Stimulated activated CD4-positive, alpha-beta T cell treated with anti-CD3 and anti-CD28 coated beads, Interleukin-4, amount 100 ng/mL, for 4 hours (primary cell): Measurements from ENCODE around the gene MARCHF10.

Experiments used
- DNase-seq, 2 experiments: peaks; one replicate each; pipeline ENCODE4 v3.0.0-alpha.2; 2020

Gene MARCHF10

DNA sequence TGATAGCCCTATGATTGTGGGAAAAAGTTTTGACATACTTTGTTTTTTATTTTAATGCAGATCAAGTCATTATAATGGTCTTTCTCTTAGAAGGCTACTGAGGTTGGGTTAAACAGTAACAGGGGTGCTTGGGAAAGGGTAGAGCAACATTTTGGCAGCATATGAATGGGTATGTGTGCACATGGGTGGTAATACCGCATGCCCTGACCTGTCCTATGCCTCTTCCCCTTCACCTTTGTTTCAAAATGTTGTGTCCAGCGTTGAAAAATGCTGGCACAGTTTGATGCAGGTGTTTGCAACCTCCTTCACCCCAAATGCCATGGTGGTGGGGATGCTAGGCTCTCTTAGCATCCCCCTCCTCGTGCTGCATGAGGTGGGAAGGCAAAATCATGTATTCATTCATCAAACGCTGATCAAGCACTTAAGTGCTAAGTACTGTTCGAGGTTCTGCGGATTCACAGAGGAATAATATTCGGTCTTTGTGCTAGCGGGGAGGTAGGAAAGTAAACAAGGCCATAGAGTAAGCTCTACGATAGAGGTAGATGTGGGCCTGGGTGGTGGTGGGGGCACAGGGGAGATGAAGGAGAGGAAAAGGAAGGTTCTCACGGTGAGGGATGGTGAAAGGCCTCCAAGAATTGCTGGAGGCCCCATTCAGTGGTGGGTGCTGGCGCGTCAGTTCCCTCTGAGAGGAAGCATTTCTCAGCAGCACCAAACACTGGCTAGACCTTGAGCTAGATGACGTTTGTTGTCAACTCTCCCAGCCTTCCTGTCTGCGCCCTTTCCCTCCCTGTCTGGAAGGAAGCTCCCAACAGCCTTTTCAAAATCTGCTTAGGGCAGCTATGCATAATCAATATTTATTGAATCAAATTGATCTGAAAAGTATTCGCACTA, 13.3 kb upstream of the MARCHF10 start:
- DNase-seq = no peak

- DNase-seq = no peak
Measured at GRCh38 chr17:62819511-62820221, 11.6 kb upstream of the MARCHF10 start.

DNA sequence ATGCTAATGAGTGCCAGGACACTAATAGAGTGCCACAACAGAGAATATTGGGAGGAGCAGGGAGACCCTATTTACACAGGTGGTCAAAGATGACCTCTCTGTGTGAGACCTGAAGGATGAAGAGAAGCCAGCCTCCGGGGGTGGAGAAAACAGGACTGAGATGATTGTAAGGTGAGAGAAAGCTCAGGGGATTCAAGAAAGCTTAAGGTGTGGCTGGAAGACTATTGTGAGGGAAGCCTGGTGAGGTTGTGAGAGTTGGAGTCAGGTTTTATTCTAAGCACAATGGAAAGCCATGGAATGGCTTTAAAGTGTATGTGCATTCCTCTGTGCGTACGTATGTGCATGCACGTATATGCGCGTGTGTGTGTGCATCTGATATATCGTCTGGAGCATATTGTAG, 10.4 kb upstream of the MARCHF10 start:
- no peak for DNase-seq

DNA sequence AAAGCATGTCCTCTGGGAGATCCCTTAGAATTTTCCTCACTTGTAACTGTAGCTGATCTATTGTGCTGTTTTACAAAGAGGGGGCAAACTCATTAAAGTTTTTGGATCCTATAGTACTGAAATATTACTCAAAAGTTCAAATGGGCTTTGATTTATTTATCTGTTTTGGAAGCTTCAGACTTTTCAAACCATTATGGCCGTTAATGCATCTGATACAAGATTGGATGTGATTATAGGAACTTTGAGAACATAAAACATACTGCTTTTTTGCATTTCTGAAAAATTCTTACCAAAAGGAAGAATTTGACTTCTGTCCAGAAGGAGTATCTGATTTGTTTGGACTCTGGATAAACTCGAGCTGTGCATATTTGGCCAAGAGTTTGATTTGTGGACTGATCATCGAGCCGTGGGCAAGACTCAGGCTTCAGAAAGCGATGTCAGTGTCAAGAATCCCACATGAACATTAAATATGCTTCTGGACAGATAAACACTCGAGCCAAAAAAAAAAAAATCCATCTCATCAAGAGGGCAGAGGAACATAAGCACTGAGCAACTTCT, 8.2 kb upstream of the MARCHF10 start:
- DNase-seq = no peak

- no peak for DNase-seq
Measured at GRCh38 chr17:62809656-62810055, 1.5 kb upstream of the MARCHF10 start.

DNA sequence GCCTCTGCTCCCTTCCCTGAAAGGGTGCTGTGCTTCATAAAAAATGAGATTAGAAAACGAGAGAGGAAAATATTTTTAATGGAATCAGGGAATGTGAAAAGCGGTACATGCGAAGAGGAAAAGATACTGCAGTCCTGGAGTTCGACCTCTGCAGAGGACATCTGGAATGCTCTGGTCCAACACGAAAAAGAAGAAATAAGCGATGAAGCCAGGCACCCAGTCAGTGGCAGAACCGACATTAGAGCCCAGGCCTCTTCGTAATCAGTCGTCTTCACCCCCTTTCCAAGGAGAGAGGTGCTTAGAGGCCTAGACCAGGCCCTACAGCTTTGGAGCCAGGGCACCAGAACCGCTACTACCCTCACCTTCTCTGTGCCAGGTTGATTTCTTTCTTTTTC, 459 bp upstream of the MARCHF10 start:
- DNase-seq = no peak

GRCh38 chr17:62805234-62805633, 2.9 kb downstream of the MARCHF10 start:
- no peak for DNase-seq

GRCh38 chr17:62804822-62805221, 3.3 kb downstream of the MARCHF10 start:
- DNase-seq = no peak

- DNase-seq = no peak
Measured at GRCh38 chr17:62804025-62804424, 4.1 kb downstream of the MARCHF10 start.

DNA sequence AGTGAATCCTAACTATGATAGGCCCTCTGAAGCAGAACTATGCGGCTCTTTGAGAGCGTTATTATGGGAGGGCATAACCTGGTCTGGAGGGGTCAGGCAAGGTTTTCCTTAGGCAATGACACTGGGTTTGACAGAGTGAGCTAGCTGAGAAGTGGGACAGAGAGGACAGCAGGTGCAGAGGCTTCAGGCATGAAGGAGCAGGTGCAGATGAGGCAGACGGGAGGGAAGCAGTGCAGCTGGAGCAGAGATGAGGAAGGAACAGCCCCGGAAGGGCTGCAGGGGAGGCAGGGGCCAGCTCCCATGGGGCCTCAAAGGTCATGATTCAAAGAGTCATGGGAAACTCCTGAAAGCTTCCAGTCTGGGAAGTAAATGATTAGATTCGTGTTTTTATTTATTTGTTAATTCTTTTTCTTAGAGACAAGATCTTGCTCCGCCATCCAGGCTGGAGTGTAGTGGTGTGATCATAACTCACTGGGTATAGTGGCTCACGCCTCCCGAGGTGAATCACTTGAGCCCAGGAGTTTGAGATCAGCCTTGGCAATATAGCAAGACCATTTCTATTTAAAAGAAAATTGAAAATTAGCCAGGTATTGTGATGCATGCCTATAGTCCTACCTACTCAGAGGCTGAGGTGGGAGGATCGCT, 5.4 kb downstream of the MARCHF10 start:
- no peak for DNase-seq

GRCh38 chr17:62801553-62802114, 6.5 kb downstream of the MARCHF10 start:
- no peak for DNase-seq

GRCh38 chr17:62800585-62800984, 7.5 kb downstream of the MARCHF10 start:
- no peak for DNase-seq

GRCh38 chr17:62797959-62798358, 10.2 kb downstream of the MARCHF10 start:
- DNase-seq = no peak

DNA sequence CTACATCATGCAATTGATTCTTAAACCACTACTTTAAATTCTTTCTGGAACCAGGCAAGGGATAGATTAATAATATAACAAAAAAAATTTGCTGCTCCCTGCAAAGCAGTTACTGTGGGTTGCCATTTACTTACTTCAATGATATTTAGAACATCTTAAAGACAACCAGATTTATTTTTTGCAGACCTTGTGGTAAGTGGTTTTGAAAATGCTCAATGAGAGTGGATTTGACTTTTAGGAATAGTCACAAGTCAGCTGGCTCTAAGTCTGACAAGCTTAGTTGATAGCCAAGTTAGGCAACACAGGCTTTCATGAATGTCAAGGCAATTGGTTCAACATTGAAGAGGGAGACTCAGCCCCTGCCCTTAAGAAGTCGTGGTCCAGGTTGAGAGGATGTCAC, 11.8 kb downstream of the MARCHF10 start:
- DNase-seq = no peak

DNA sequence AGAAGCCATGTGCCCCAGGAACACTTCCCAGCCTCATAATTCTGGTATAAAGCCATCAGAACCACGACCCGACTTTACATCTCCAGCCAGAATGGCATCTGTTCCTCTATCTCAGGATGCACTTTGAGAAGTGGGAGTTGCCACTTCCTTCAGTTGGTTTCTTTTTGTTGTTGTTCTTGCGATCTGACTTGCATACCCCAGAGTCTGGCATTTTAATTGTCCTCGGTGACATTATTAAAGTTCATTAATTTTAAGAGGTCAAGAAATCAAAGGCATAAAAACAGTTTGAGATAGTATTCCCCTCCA, 13.5 kb downstream of the MARCHF10 start:
- no peak for DNase-seq

GRCh38 chr17:62793919-62794665, 14.0 kb downstream of the MARCHF10 start:
- no peak for DNase-seq

- DNase-seq = no peak
Measured at GRCh38 chr17:62792447-62792800, 15.7 kb downstream of the MARCHF10 start.

DNA sequence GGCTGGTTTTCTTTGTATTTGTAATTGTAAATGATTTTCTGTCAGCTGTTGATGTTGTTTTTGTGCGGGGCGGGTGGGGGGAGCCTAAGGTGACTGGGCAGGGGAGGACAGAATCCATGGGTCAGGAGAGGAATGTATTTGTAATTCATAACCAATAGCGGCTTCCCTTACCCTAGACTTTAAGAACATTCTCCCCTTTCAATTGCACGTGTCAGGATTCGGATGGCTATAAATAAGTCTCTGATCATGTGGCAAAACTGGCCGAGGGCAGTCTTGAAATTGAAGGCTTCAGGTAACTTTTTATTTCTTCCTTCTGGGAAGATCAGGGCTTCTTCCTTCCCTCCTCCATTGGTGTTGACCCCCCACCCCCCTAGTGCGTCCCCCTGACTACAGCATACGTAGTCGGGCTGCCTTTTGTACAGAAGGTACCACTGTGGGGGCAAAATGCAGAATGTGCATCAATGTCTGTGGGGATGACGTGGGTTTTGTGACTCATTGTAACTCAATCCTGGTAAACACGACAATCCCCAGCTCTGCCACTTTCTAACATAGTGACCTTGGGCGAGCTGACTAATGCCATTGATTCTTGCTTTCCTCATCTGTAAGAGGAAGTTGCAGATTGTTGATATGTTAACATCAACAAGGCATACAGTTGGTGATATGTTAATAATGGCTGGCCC, 16.2 kb downstream of the MARCHF10 start:
- no peak for DNase-seq

GRCh38 chr17:62791235-62791734, 16.8 kb downstream of the MARCHF10 start:
- no peak for DNase-seq

DNA sequence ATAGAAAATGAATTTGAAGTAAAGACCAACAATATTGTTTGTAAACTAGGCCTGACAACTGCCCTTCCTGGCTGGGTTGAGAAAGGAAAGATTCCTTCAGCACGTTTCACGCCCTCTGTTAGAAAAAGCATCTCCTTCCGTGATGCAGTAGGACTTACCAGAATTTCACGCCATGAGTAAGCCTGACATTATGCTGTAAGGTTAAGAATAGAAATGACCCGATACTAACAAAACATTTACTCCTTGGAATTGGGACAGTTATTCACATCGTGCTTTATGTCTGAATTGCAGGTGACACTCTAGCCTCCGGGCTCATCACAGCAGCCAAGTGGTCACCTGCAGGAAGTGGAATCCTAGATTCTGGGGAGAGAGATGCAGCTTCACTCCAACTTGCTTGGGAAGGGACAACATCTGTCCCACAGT, 17.5 kb downstream of the MARCHF10 start:
- no peak for DNase-seq

DNA sequence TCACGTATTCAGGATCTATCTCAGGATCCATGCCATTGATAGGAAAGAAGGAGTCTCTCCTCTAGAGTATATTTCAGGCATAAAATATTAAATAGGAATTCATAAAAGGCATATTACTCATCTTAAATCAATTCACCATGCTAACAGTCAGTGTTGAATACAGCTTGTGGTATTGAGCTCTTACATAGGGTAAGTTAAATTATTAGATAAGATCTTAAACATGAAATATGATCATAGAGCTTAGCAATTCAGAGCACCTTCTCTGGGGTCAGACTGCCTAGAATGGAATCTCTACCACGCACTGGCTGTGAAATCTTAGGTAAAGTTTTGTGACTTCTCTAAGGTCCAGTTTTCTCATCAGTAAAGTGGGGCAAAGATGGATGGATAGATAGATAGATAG, 20.7 kb downstream of the MARCHF10 start:
- DNase-seq = no peak

- no peak for DNase-seq
Measured at GRCh38 chr17:62786646-62787045, 21.5 kb downstream of the MARCHF10 start.
